DMS153 (cell line): ENCODE data around the gene OR1S2.
"Not testable (repeated sequence)": the region's sequence is repeated elsewhere in the genome, so short reads cannot be mapped to it uniquely, and the experiment has no call there.

ENCODE experiments used
- DNase-seq: peaks from one replicate; lab custom pipeline; 2025; lab: John Stamatoyannopoulos, UW

OR1S2 gene

GRCh38 chr11:58204042-58204441 lies at the start of gene OR1S2:
Gene OR1S2 (minus strand): TSS chr11:58204142. CDS start chr11:58204142, 0 bp downstream.
- no peak for DNase-seq

GRCh38 chr11:58243954-58244353 lies 40.0 kb upstream of the OR1S2 start:
- no peak for DNase-seq

GRCh38 chr11:58227956-58228615 lies 24.1 kb upstream of the OR1S2 start:
- DNase-seq, result no peak

- no peak for DNase-seq
Observed at GRCh38 chr11:58222721-58223120, 18.8 kb upstream of the OR1S2 start.

- DNase-seq, result no peak
Observed at GRCh38 chr11:58216476-58216875, 12.5 kb upstream of the OR1S2 start.

- DNase-seq, result not testable (repeated sequence)
Observed at GRCh38 chr11:58212420-58212819, 8.5 kb upstream of the OR1S2 start, which contains the start of gene OR1S1. Gene OR1S1 (plus strand): TSS chr11:58212720.

- no peak for DNase-seq
Observed at GRCh38 chr11:58199271-58199670, 4.7 kb downstream of the OR1S2 start.

GRCh38 chr11:58195939-58196338 lies 8.0 kb downstream of the OR1S2 start:
- no peak for DNase-seq

- no peak for DNase-seq
Observed at GRCh38 chr11:58193391-58193790, 10.6 kb downstream of the OR1S2 start.

GRCh38 chr11:58192229-58192628 lies 11.7 kb downstream of the OR1S2 start:
- no peak for DNase-seq

- no peak for DNase-seq
Observed at GRCh38 chr11:58188770-58189169, 15.2 kb downstream of the OR1S2 start, which contains the start of gene OR9Q2. Gene OR9Q2 (plus strand): TSS chr11:58189070. CDS start chr11:58190491, 1,421 bp downstream.

- no peak for DNase-seq
Observed at GRCh38 chr11:58186938-58187337, 17.0 kb downstream of the OR1S2 start.

- no peak for DNase-seq
Observed at GRCh38 chr11:58179648-58180047, 24.3 kb downstream of the OR1S2 start.

GRCh38 chr11:58178444-58178843 lies 25.5 kb downstream of the OR1S2 start:
- DNase-seq, result no peak

GRCh38 chr11:58177409-58178054 lies 26.4 kb downstream of the OR1S2 start:
- DNase-seq, result no peak

GRCh38 chr11:58165504-58166106 lies 38.3 kb downstream of the OR1S2 start:
- no peak for DNase-seq

- no peak for DNase-seq
Observed at GRCh38 chr11:58164990-58165389, 39.0 kb downstream of the OR1S2 start.

- no peak for DNase-seq
Observed at GRCh38 chr11:58164389-58164788, 39.6 kb downstream of the OR1S2 start.
